Uterus (tissue), 4 donors: ENCODE results near the gene TSKU. TPM values are rescaled to one million over a fixed set of nuclear protein-coding genes. Genes with fewer than 3 reads are reported as not detected.

Experiments
- DNase-seq, 2 donors: peaks; one replicate each; pipeline ENCODE4 v3.0.0-alpha.2; 2019 to 2020
- H3K27ac ChIP-seq, 2 donors: fragments of 200-600 bp; sonication (generic); 1 replicate in 1 of 2; 2 replicates in 1 of 2; pipeline ENCODE4 v1.5.1; 2016 to 2018
- H3K27me3 ChIP-seq, 2 donors: fragments of 200-600 bp; sonication (generic); one replicate each; pipeline ENCODE4 v1.5.1; 2018 to 2019; ENCODE audit warnings: control low read depth in 1 of 2
- H3K36me3 ChIP-seq, 2 donors: fragments of 200-600 bp; sonication (generic); one replicate each; pipeline ENCODE4 v1.5.1; 2019; ENCODE audit warnings: control low read depth in 1 of 2
- H3K4me1 ChIP-seq, 2 donors: fragments of 200-600 bp; sonication (generic); one replicate each; pipeline ENCODE4 v1.5.1; 2018 to 2019; ENCODE audit warnings: control low read depth in 1 of 2
- H3K4me3 ChIP-seq, 2 donors: fragments of 200-600 bp; sonication (generic); 1 replicate in 1 of 2; 2 replicates in 1 of 2; pipeline ENCODE4 v1.5.1; 2018 to 2019; ENCODE audit warnings: mild to moderate bottlenecking in 1 of 2
- H3K9me3 ChIP-seq, 2 donors: fragments of 200-600 bp; sonication (generic); one replicate each; pipeline ENCODE4 v1.5.1; 2019; ENCODE audit warnings: control low read depth in 1 of 2
- CTCF ChIP-seq, 4 experiments: fragments of 200-600 bp in 2 of 4; fragments of 450-650 bp in 2 of 4; sonication (generic) in 2 of 4; IDR thresholded peaks; one replicate each; pipeline ENCODE4 v1.5.1; 2016 to 2019; ENCODE audit warnings: antibody characterized with exemption in 4 of 4, mild to moderate bottlenecking in 2 of 4, moderate library complexity in 1 of 4
- POLR2A ChIP-seq, 2 donors: fragments of 450-650 bp; IDR thresholded peaks; one replicate each; pipeline ENCODE4 v1.6.1; 2016; ENCODE audit warnings: antibody characterized with exemption in 2 of 2, mild to moderate bottlenecking in 1 of 2, moderate library complexity in 1 of 2
- intact Hi-C: fragments of 100-400 bp; cut with DNase I; formaldehyde crosslinking; loops from one replicate; pipeline ENCODE4 v1.15.1; 2023; ENCODE audit warnings: low total_unique reads
- total RNA-seq, 4 donors: library from RNA; depleted of rRNA in 3 of 4; stranded (reverse); fragments of >200 nt in 3 of 4; gene quantifications; one replicate each; pipeline versions ENCODE4 v1.1.0 to v1.2.4, GENCODE V29; 2014 to 2023
- donor health status: DM: yes; HTN: yes; CAD: no.

Gene TSKU
- total RNA-seq, 4 donors from 2014 or later: 19.4 to 108 (median 27.4) TPM

- H3K4me1 ChIP-seq: no peaks in the 10 kb centered on the region
- intact Hi-C loops: no loop called here
- TF ChIP-seq CTCF (IDR thresholded peaks at IDR 0.05) (no peak), POLR2A (IDR thresholded peaks at IDR 0.05) (no peak)
- H3K27ac ChIP-seq: no peak overlapping the region
- H3K27me3 ChIP-seq: no peaks in the 10 kb centered on the region
- H3K9me3 ChIP-seq: no peaks in the 10 kb centered on the region
- no peak for DNase-seq
- no peak overlapping the region for H3K4me3 ChIP-seq
- no peaks in the 10 kb centered on the region for H3K36me3 ChIP-seq
Observed at GRCh38 chr11:76843907-76844306, 60.8 kb downstream of the TSKU start.

- TF ChIP-seq POLR2A (IDR thresholded peaks at IDR 0.05) (no peak), CTCF (IDR thresholded peaks at IDR 0.05) (no peak)
- Histone ChIP-seq H3K4me1 (no peaks in the 10 kb centered on the region), H3K27me3 (no peaks in the 10 kb centered on the region), H3K36me3 (no peaks in the 10 kb centered on the region), H3K4me3 (no peak overlapping the region), H3K9me3 (no peaks in the 10 kb centered on the region), H3K27ac (no peak overlapping the region)
- intact Hi-C loops: no loop called here
- no peak for DNase-seq
Observed at GRCh38 chr11:76844511-76844910, 61.4 kb downstream of the TSKU start.

- H3K27ac ChIP-seq: no peak overlapping the region
- DNase-seq: no peak
Observed at GRCh38 chr11:76845069-76845468, 61.9 kb downstream of the TSKU start.

GRCh38 chr11:76846441-76846840 lies 63.3 kb downstream of the TSKU start:
- no peak overlapping the region for H3K27ac ChIP-seq
- H3K36me3 ChIP-seq: no peaks in the 10 kb centered on the region
- intact Hi-C loops: no loop called here
- no peaks in the 10 kb centered on the region for H3K4me1 ChIP-seq
- H3K27me3 ChIP-seq: no peaks in the 10 kb centered on the region
- H3K4me3 ChIP-seq: no peak overlapping the region
- DNase-seq: no peak
- no peaks in the 10 kb centered on the region for H3K9me3 ChIP-seq
- TF ChIP-seq CTCF (IDR thresholded peaks at IDR 0.05): no peak
- no peak for TF ChIP-seq POLR2A (IDR thresholded peaks at IDR 0.05)

More at GRCh38 chr11:76845069-76845468, 61.9 kb downstream of the TSKU start:
- Histone ChIP-seq H3K9me3 (no peaks in the 10 kb centered on the region), H3K27me3 (no peaks in the 10 kb centered on the region), H3K4me3 (no peak overlapping the region), H3K36me3 (no peaks in the 10 kb centered on the region), H3K4me1 (no peaks in the 10 kb centered on the region)
- intact Hi-C loops: no loop called here
- TF ChIP-seq POLR2A (IDR thresholded peaks at IDR 0.05) (no peak), CTCF (IDR thresholded peaks at IDR 0.05) (no peak)

Other genes starting within 250 kb of the TSKU start
- gene LRRC32, start 112.6 kb upstream of the TSKU start, total RNA-seq: 100 to 1,000 TPM in 1 of 4 donors, 10 to 100 TPM in 2, 1 to 10 TPM in 1; 10.0 to 121 (median 17.5) TPM
- gene ACER3, start 77.6 kb downstream of the TSKU start, total RNA-seq: 10 to 100 TPM in 3 of 4 donors, 1 to 10 TPM in 1; 6.5 to 58.9 (median 27.4) TPM